SK-N-SH treated with all-trans-retinoic acid at 6 μM for 48 hours (cell line): ENCODE measurements around the gene C3orf22.

Experiments used
- ATAC-seq: fragments of 200-7000 bp; cut with Tn5 transposase; 3 replicates; pipeline ENCODE4 v1.9.1; 2020; ENCODE audit warnings: mild to moderate bottlenecking, moderate library complexity
- ARNTL ChIP-seq: fragments of 450-650 bp; formaldehyde crosslinking; IDR thresholded peaks from 2 replicates; pipeline ENCODE4 v1.5.0; 2020; ENCODE audit warnings: low read depth, mild to moderate bottlenecking, moderate library complexity, borderline replicate concordance
- BACH2 ChIP-seq: fragments of 250-450 bp; sonication (Bioruptor Pico); IDR thresholded peaks from 2 replicates; pipeline ENCODE4 v1.9.0; 2021; ENCODE audit warnings: mild to moderate bottlenecking, borderline replicate concordance
- CSDC2 ChIP-seq: fragments of 250-450 bp; sonication (Bioruptor Pico); IDR thresholded peaks from 2 replicates; pipeline ENCODE4 v1.5.0; 2020; ENCODE audit warnings: mild to moderate bottlenecking, moderate library complexity
- ESRRG ChIP-seq: fragments of 250-450 bp; sonication (Bioruptor Pico); IDR thresholded peaks from 2 replicates; pipeline ENCODE4 v1.6.1; 2021; ENCODE audit warnings: mild to moderate bottlenecking
- GLIS3 ChIP-seq: fragments of 250-450 bp; sonication (Bioruptor Pico); IDR thresholded peaks from 2 replicates; pipeline ENCODE4 v1.5.0; 2020; ENCODE audit warnings: mild to moderate bottlenecking, moderate library complexity
- ISL1 ChIP-seq: fragments of 250-450 bp; sonication (Bioruptor Pico); IDR thresholded peaks from 2 replicates; pipeline ENCODE4 v2.1.2; 2022; ENCODE audit warnings: mild to moderate bottlenecking, moderate library complexity
- OSR1 ChIP-seq: fragments of 250-450 bp; sonication (Bioruptor Pico); IDR thresholded peaks from 2 replicates; pipeline ENCODE4 v1.8.0; 2022; ENCODE audit warnings: moderate library complexity, mild to moderate bottlenecking, inconsistent platforms
- PPARA ChIP-seq: fragments of 250-450 bp; sonication (Bioruptor Pico); IDR thresholded peaks from 2 replicates; pipeline ENCODE4 v1.5.0; 2020; ENCODE audit warnings: mild to moderate bottlenecking, borderline replicate concordance
- SNAI2 ChIP-seq: fragments of 250-450 bp; sonication (Bioruptor Pico); IDR thresholded peaks from 2 replicates; pipeline ENCODE4 v1.5.0; 2020; ENCODE audit warnings: mild to moderate bottlenecking, moderate library complexity
- TOX ChIP-seq: fragments of 250-450 bp; sonication (Bioruptor Pico); IDR thresholded peaks from 2 replicates; pipeline ENCODE4 v1.8.0; 2021; ENCODE audit warnings: mild to moderate bottlenecking, moderate library complexity, borderline replicate concordance
- ZC3H10 ChIP-seq: fragments of 250-450 bp; sonication (Bioruptor Pico); IDR thresholded peaks from 2 replicates; pipeline ENCODE4 v1.5.1; 2021; ENCODE audit warnings: mild to moderate bottlenecking, moderate library complexity
- ZFP3 ChIP-seq: fragments of 250-450 bp; sonication (Bioruptor Pico); IDR thresholded peaks from 2 replicates; pipeline ENCODE4 v1.5.0; 2020; ENCODE audit warnings: mild to moderate bottlenecking, moderate library complexity
- ZNF565 ChIP-seq: fragments of 450-650 bp; formaldehyde crosslinking; conservative IDR thresholded peaks from 2 replicates; pipeline ENCODE4 v1.5.0; 2020; ENCODE audit warnings: low read depth, mild to moderate bottlenecking, moderate library complexity
- ZNF70 ChIP-seq: fragments of 450-650 bp; formaldehyde crosslinking; IDR thresholded peaks from 2 replicates; pipeline ENCODE4 v1.5.0; 2020; ENCODE audit warnings: mild to moderate bottlenecking, moderate library complexity
- ZNF8 ChIP-seq: fragments of 450-650 bp; formaldehyde crosslinking; IDR thresholded peaks from 2 replicates; pipeline ENCODE4 v1.5.0; 2020; ENCODE audit warnings: mild to moderate bottlenecking, moderate library complexity
- TF ChIP-seq, protein P1 (sequence below): fragments of 250-450 bp; sonication (Bioruptor Pico); IDR thresholded peaks from 2 replicates; pipeline ENCODE4 v1.8.0; 2020; ENCODE audit warnings: mild to moderate bottlenecking, moderate library complexity, borderline replicate concordance
- TF ChIP-seq, protein P2 (sequence below): fragments of 250-450 bp; sonication (Bioruptor Pico); IDR thresholded peaks from 2 replicates; pipeline ENCODE4 v1.5.1; 2021; ENCODE audit warnings: mild to moderate bottlenecking, moderate library complexity
- TF ChIP-seq, protein P3 (sequence below): fragments of 250-450 bp; sonication (Bioruptor Pico); IDR thresholded peaks from 2 replicates; pipeline ENCODE4 v1.5.1; 2020; ENCODE audit warnings: low read depth, mild to moderate bottlenecking, moderate library complexity
- TF ChIP-seq, protein P4 (sequence below): fragments of 250-450 bp; sonication (Bioruptor Pico); IDR thresholded peaks from 2 replicates; pipeline ENCODE4 v1.5.0; 2020; ENCODE audit warnings: mild to moderate bottlenecking, moderate library complexity

Gene C3orf22

DNA sequence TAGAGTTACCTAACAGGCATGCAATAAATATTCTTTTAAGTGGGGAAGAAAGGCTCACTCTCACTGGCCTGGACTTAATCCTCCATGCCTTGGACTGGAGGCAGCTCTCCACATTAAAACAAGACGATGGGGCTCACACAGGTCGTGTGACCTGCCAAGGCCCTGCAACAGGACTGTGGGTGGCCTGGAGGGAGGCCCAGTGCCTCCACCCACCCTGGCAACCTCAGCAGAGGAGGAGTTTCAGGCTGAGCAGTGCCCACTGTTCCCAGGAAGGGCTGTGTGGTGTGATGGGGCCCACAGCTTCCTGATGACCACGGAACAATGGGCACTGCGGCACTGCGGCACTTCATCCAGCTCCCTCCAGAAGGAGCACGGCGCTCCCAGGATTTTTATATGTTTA lies 46.7 kb downstream of the C3orf22 start (continued):
- TF ChIP-seq, protein P1, sequence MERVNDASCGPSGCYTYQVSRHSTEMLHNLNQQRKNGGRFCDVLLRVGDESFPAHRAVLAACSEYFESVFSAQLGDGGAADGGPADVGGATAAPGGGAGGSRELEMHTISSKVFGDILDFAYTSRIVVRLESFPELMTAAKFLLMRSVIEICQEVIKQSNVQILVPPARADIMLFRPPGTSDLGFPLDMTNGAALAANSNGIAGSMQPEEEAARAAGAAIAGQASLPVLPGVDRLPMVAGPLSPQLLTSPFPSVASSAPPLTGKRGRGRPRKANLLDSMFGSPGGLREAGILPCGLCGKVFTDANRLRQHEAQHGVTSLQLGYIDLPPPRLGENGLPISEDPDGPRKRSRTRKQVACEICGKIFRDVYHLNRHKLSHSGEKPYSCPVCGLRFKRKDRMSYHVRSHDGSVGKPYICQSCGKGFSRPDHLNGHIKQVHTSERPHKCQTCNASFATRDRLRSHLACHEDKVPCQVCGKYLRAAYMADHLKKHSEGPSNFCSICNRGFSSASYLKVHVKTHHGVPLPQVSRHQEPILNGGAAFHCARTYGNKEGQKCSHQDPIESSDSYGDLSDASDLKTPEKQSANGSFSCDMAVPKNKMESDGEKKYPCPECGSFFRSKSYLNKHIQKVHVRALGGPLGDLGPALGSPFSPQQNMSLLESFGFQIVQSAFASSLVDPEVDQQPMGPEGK (CRISPR knock-in tag) = no peak
- TF ChIP-seq ESRRG (CRISPR knock-in tag) (no peak), BACH2 (no peak), OSR1 (no peak), ISL1 (CRISPR knock-in tag) (no peak), ZFP3 (no peak), TOX (CRISPR knock-in tag) (no peak), ARNTL (CRISPR knock-in tag) (no peak), CSDC2 (CRISPR knock-in tag) (no peak), SNAI2 (CRISPR knock-in tag) (no peak)

DNA sequence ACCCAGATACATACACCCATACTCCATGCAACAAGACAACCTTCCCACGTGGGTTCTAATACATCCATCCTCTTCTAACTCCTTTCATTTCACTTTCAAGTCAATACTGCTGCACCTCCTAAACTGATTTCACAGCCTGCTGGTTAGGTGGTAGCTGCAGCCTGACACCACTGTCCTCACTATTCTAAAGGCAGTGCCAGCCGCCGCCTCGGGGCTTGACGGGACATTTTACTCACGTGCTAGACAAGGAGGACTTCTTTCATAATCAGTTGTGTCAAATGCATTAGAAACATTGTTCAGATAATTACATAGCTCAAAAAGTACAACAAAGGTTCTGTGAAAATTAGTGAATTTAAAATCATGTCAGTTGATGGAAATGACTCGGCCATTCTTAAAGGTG lies 47.4 kb downstream of the C3orf22 start:
- TF ChIP-seq ZFP3 (no peak), PPARA (CRISPR knock-in tag) (no peak), ZNF8 (no peak), ISL1 (CRISPR knock-in tag) (no peak), GLIS3 (CRISPR knock-in tag) (no peak), OSR1 (no peak), ZNF70 (CRISPR knock-in tag) (no peak)
- no peak for ATAC-seq

DNA sequence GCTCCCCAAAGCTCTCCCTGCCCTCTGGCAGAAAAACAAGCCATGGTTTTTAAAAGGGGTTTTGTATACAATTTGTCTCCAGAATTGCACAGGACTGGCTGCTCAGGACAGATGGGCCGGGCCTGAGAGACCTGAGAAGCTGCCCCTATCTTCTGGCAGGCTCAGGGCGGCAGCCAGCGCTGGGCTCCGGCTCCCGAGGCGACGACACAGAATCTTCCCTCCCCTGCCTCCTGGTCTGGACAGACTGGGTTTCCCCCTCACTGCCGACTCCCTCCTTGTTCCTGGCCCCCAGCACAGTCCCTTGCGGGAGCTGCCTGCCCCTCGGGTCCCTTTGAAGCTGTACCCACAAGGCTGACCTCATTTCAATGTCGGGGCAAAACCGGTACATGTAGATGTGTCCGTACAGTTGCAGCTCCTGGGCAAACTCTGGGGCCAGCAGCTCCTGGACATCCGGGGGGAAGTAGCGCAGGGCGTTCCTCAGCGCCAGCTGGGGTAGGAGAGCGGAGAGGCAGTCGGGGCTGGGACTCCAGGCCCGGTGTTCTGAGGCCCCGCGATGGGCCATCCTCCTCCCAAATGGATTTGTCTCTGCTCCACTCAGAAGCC lies 48.3 kb downstream of the C3orf22 start:
- ATAC-seq = no peak
- TF ChIP-seq, protein P1 (CRISPR knock-in tag) = no peak
- TF ChIP-seq ZC3H10 (CRISPR knock-in tag) = no peak
- no peak for TF ChIP-seq ZNF70 (CRISPR knock-in tag)
- TF ChIP-seq TOX (CRISPR knock-in tag) = no peak
- no peak for TF ChIP-seq ZNF565 (CRISPR knock-in tag)
- TF ChIP-seq ISL1 (CRISPR knock-in tag) = no peak
- TF ChIP-seq ZFP3 = no peak
- no peak for TF ChIP-seq ESRRG (CRISPR knock-in tag)
- TF ChIP-seq CSDC2 (CRISPR knock-in tag) = no peak
- TF ChIP-seq BACH2 = no peak
- no peak for TF ChIP-seq OSR1
- TF ChIP-seq, all 23 proteins: peak for 0

DNA sequence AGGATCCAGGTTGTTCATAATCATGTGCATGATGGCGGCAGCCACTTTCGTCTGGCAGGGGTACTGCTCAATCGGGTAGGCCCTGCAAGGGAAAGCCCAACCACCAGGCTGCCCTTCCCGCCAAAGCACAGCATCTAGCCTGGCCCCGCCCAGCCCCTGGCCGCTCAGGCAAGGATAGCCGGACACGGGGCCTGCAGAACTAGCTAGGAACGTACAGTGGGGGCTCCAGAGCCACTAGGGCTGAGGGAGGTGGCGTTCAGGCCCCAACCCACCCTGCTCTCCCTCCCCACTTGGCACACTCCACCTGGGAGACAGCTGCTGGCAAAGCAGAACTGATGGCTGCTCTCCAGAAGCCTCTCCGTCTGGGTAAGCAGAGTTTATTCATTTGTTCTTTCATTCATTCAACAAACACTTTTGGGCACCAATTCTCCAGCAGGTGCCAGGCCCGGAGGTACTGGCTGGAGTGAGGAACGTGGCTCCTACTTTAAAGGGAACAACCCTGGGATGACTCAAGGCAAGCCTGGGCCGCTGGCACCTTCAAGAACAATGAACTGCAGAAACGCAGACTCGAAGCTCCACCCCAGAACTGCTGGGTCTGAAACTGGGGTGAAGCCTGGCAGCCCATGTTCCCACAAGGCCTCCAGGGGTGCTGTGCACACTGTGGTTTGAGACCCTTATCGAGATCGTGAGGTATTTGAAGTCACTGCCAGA lies 49.0 kb downstream of the C3orf22 start:
- ATAC-seq = no peak
- no peak for TF ChIP-seq ZFP3
- TF ChIP-seq, protein P2, sequence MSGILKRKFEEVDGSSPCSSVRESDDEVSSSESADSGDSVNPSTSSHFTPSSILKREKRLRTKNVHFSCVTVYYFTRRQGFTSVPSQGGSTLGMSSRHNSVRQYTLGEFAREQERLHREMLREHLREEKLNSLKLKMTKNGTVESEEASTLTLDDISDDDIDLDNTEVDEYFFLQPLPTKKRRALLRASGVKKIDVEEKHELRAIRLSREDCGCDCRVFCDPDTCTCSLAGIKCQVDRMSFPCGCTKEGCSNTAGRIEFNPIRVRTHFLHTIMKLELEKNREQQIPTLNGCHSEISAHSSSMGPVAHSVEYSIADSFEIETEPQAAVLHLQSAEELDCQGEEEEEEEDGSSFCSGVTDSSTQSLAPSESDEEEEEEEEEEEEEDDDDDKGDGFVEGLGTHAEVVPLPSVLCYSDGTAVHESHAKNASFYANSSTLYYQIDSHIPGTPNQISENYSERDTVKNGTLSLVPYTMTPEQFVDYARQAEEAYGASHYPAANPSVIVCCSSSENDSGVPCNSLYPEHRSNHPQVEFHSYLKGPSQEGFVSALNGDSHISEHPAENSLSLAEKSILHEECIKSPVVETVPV (CRISPR knock-in tag) = no peak

DNA sequence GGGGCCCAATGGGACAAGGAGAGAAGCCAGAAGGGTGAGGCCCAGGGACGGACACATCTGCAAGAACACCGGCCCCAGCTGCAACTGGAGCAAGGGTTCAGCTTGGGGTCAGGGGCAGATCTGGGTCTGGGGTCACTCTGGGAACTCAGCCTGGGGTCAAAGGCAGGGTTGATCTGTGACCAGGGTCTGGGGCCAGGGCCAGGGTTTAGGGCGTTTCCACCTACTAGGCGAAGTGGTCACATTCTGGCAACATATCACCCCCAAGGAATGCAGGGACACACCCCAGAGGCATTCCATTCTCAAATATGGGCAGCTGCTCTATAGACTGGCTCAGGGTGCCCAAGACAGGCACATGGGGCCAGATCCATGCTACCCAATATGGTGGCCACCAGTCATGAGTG lies 50.2 kb downstream of the C3orf22 start:
- no peak for TF ChIP-seq ZNF70 (CRISPR knock-in tag)
- no peak for TF ChIP-seq TOX (CRISPR knock-in tag)
- no peak for TF ChIP-seq BACH2
- TF ChIP-seq, protein P2 (CRISPR knock-in tag) = no peak
- TF ChIP-seq, protein P3, sequence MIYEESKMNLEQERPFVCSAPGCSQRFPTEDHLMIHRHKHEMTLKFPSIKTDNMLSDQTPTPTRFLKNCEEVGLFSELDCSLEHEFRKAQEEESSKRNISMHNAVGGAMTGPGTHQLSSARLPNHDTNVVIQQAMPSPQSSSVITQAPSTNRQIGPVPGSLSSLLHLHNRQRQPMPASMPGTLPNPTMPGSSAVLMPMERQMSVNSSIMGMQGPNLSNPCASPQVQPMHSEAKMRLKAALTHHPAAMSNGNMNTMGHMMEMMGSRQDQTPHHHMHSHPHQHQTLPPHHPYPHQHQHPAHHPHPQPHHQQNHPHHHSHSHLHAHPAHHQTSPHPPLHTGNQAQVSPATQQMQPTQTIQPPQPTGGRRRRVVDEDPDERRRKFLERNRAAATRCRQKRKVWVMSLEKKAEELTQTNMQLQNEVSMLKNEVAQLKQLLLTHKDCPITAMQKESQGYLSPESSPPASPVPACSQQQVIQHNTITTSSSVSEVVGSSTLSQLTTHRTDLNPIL (CRISPR knock-in tag) = no peak
- TF ChIP-seq, protein P1 (CRISPR knock-in tag) = no peak
- TF ChIP-seq SNAI2 (CRISPR knock-in tag) = no peak
- TF ChIP-seq, protein P4, sequence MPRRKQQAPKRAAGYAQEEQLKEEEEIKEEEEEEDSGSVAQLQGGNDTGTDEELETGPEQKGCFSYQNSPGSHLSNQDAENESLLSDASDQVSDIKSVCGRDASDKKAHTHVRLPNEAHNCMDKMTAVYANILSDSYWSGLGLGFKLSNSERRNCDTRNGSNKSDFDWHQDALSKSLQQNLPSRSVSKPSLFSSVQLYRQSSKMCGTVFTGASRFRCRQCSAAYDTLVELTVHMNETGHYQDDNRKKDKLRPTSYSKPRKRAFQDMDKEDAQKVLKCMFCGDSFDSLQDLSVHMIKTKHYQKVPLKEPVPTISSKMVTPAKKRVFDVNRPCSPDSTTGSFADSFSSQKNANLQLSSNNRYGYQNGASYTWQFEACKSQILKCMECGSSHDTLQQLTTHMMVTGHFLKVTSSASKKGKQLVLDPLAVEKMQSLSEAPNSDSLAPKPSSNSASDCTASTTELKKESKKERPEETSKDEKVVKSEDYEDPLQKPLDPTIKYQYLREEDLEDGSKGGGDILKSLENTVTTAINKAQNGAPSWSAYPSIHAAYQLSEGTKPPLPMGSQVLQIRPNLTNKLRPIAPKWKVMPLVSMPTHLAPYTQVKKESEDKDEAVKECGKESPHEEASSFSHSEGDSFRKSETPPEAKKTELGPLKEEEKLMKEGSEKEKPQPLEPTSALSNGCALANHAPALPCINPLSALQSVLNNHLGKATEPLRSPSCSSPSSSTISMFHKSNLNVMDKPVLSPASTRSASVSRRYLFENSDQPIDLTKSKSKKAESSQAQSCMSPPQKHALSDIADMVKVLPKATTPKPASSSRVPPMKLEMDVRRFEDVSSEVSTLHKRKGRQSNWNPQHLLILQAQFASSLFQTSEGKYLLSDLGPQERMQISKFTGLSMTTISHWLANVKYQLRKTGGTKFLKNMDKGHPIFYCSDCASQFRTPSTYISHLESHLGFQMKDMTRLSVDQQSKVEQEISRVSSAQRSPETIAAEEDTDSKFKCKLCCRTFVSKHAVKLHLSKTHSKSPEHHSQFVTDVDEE (CRISPR knock-in tag) = no peak
- TF ChIP-seq ZNF8 = no peak
- no peak for ATAC-seq
